ENCODE results near the gene SULT1A1.
"Not testable (repeated sequence)": the region's sequence is repeated elsewhere in the genome, so short reads cannot be mapped to it uniquely, and the experiment has no call there.

Gene SULT1A1

GRCh38 chr16:28609631-28610594 is at the start of gene SULT1A1:
TSS of gene SULT1A1 (minus strand) at chr16:28610044. CDS start at chr16:28608855, 1,189 bp downstream.
- no peak for DNase-seq (ENCODE audit: low read depth in 3 of 3)

GRCh38 chr16:28639959-28640358 is 30.1 kb upstream of the SULT1A1 start:
- DNase-seq (ENCODE audit: low read depth in 3 of 3) = not testable (repeated sequence)

GRCh38 chr16:28638359-28638758 is 28.5 kb upstream of the SULT1A1 start:
- DNase-seq (ENCODE audit: low read depth in 3 of 3) = not testable (repeated sequence)

GRCh38 chr16:28637765-28638164 is 27.9 kb upstream of the SULT1A1 start, which contains the start of gene NPIPB8:
TSS of gene NPIPB8 (plus strand) at chr16:28638065. CDS start at chr16:28638361, 296 bp downstream.
- not testable (repeated sequence) for DNase-seq (ENCODE audit: low read depth in 3 of 3)

GRCh38 chr16:28636093-28636823 is 26.4 kb upstream of the SULT1A1 start:
- DNase-seq (ENCODE audit: low read depth in 3 of 3) = not testable (repeated sequence)

GRCh38 chr16:28630905-28631304 is 21.1 kb upstream of the SULT1A1 start:
- not testable (repeated sequence) for DNase-seq (ENCODE audit: low read depth in 3 of 3)

- DNase-seq (ENCODE audit: low read depth in 3 of 3) = peak; percentile 32 to 60 (median 44)
Measured at GRCh38 chr16:28623172-28623711, 13.4 kb upstream of the SULT1A1 start.

- DNase-seq (ENCODE audit: low read depth in 3 of 3) = not testable (repeated sequence)
Measured at GRCh38 chr16:28622532-28623171, 12.8 kb upstream of the SULT1A1 start.

GRCh38 chr16:28621481-28622155 is 11.8 kb upstream of the SULT1A1 start:
- DNase-seq (ENCODE audit: low read depth in 3 of 3) = no peak

- not testable (repeated sequence) for DNase-seq (ENCODE audit: low read depth in 3 of 3)
Measured at GRCh38 chr16:28620316-28620715, 10.5 kb upstream of the SULT1A1 start.

GRCh38 chr16:28617874-28618273 is 8.0 kb upstream of the SULT1A1 start:
- DNase-seq (ENCODE audit: low read depth in 3 of 3) = no peak

GRCh38 chr16:28616636-28617035 is 6.8 kb upstream of the SULT1A1 start:
- no peak for DNase-seq (ENCODE audit: low read depth in 3 of 3)

GRCh38 chr16:28616224-28616577 is 6.4 kb upstream of the SULT1A1 start:
- DNase-seq (ENCODE audit: low read depth in 3 of 3) = not testable (repeated sequence)

- not testable (repeated sequence) for DNase-seq (ENCODE audit: low read depth in 3 of 3)
Measured at GRCh38 chr16:28615486-28616223, 5.8 kb upstream of the SULT1A1 start.

- DNase-seq (ENCODE audit: low read depth in 3 of 3) = not testable (repeated sequence)
Measured at GRCh38 chr16:28614561-28614960, 4.7 kb upstream of the SULT1A1 start.

- not testable (repeated sequence) for DNase-seq (ENCODE audit: low read depth in 3 of 3)
Measured at GRCh38 chr16:28613912-28614311, 4.1 kb upstream of the SULT1A1 start.

- DNase-seq (ENCODE audit: low read depth in 3 of 3) = not testable (repeated sequence)
Measured at GRCh38 chr16:28612359-28613280, 2.8 kb upstream of the SULT1A1 start.

GRCh38 chr16:28610595-28611191 is 849 bp upstream of the SULT1A1 start:
- DNase-seq (ENCODE audit: low read depth in 3 of 3) = no peak

Measured in stimulated activated CD4-positive, alpha-beta T cell treated with anti-CD3 and anti-CD28 coated beads, TNF-alpha, amount 100 ng/mL, for 4 hours (primary cell).